Measurements from ENCODE around the gene HOXB2.
A peak's percentile ranks its signal among the peaks of the same experiment; 100 is the strongest.

HOXB2 gene

GRCh38 chr17:48551596-48552465 is 6.9 kb upstream of the HOXB2 start:
- DNase-seq = no peak

- no peak for DNase-seq
Measured at GRCh38 chr17:48551214-48551555, 6.3 kb upstream of the HOXB2 start.

DNA sequence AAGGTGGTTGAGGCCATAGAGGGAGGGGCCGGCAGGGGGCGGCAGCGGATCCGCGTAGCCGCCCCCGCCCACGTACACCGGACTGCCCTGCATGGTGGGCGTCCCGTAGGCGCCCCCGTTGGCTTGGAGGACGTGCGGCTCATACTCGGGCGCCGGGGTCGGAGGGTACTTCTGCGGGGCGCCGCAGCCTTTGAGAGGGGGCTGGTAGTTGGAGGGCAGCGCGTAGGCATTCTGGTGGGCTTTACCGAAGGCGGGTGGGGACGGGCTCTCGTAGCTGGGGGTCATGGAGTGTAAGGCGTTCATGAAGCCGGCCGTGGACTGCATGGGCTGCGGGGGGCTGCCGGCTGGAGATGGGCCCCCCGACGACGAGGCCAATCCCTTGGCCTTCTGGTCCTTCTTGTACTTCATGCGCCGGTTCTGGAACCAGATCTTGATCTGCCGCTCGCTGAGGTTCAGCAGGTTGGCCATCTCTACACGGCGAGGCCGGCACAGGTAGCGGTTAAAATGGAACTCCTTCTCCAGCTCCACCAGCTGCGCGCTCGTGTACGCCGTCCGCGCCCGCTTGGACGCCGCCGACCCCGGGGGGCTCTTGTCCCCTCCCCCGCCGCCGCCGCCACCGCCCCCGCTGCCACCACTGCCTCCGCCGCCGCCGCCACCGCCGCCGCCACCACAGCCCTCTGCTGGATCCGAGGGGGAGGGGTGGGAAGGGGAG is 5.7 kb upstream of the HOXB2 start:
- DNase-seq = no peak

DNA sequence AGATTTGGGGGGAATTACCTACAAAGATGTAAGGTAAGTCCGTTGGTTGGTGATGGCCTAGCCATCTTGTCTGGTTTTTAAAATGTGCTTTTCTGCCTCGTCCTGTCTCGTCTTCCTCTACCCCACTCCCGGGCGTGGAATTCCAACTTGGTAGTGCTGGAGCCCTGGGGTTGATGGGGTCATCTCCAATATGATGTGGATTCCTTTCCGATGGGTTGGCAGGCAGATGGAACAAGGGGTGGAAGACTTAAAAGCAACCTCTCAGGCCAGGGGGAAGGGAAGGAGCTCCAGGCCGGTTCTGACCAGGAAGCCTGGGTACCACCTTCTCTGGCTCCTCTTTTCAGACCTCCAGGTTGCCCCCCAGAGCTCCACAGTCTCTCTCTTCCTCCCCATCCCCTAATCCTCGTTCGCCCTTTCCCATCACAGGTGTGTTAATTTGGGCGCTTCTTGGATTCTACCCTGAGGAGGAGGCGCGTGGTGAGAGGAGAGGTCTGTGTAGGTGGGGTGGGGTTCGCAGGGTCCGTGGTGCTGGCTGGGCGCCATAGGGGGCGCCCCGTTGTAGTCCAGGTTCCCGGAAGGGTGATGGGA is 5.1 kb upstream of the HOXB2 start:
- DNase-seq = no peak

GRCh38 chr17:48549281-48549630 is 4.3 kb upstream of the HOXB2 start:
- no peak for DNase-seq

DNA sequence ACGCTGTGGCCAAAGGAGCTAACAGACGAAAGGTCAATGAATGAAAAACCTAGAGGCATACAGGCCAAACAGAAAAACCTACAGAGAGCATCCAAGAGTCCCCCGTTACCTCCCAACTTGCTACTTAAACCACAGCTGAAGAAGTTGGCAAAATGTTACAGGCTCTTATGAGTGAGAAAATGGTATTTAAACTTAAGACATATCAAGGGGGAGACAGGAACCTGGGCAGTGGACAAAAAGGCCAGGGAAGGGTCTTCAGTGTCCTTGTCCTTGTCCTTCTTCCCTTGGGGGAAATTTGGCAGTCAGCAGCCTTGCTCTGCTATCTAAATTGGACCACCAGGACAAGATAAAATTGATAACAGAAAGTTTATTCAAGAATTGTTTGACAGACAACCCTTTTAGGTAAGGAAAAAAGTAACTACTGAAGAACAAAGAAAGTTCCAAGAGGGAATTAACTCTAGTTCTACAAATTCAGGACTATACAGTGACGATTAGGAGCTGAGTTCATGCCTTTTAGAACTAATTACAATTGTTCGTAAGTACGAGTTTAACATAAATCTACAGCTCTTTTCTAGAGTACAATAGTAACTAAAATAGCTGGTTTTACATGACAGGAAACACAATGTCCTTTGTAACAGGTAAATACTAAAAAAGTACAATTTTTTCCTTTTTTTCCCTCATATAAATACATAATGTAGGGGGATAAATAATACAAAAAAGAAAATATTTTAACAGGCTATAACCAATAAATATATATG is 3.8 kb upstream of the HOXB2 start:
- DNase-seq = no peak

- no peak for DNase-seq
Measured at GRCh38 chr17:48547808-48548522, 3.1 kb upstream of the HOXB2 start.

DNA sequence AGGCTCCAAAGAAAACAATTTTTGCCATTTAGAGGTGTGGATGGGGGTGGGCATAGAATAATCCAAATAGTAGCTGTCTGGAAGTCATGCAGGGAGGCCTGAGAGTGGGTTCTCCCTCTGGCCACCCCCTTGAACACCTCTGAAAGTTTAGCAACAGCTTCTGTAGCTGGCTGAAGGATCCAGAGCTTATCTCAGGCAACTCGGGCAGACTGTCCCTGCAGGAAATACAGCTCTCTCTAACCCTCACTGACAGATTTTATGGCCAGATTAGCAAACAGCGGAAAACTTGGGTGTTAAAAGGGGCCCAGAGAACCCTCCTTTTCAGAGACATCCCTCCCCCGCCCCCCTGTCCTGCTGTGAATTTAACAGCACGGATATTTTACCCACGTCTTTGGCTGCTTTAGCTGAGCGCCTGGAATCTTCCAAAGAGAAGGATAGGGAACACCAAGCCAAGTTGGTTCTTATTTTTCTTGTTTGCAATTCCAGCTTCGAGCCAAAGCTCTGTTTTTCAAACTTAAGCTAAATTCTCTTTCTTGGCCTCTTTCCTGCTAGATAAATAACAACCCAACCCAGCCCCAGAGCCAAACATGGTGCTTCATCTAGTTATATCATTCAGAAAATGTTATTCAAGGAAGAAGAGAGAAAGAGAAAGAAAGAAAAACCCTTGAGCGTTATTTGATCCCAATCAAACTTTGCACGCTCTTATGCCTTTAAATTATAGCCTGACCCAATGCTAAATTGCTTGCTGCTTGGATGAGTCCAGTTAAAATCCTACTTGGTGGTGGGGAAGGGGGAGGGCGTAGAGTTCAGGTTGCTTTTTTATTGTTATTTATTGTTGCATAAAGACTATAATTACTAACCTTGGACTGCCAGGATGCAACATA is 2.3 kb upstream of the HOXB2 start:
- DNase-seq = no peak

- no peak for DNase-seq
Measured at GRCh38 chr17:48546137-48546923, 1.4 kb upstream of the HOXB2 start.

GRCh38 chr17:48545539-48545938 is 630 bp upstream of the HOXB2 start:
- no peak for DNase-seq

- DNase-seq = no peak
Measured at GRCh38 chr17:48544349-48545021, 424 bp downstream of the HOXB2 start.

DNA sequence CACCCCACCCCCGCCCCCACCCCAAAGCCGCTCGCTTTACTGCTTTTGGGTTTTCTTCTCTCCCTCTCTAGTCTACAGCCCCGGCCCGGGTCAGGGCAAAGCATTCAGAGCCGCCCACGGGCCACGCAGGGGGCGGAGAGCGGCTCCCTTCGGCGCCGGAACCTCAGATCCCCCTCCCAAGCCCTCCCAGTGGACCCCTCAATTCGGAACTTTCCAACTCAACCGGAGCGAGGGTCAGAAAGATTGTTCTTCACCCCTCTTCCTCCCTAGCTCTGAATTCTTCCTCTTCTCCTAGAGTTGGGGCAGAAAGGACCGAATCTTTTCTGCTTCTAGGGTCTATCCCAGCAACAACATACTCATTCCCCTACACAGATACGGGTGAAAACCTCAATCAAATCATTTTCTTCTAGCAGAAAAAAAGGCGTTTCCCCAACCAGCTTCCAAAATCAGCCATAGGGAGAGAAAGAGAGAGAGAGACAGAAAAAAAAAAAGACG is 1.0 kb downstream of the HOXB2 start:
- no peak for DNase-seq

GRCh38 chr17:48543107-48543853 is 1.6 kb downstream of the HOXB2 start:
- DNase-seq = peak; percentile 11

- no peak for DNase-seq
Measured at GRCh38 chr17:48542698-48543106, 2.2 kb downstream of the HOXB2 start.

DNA sequence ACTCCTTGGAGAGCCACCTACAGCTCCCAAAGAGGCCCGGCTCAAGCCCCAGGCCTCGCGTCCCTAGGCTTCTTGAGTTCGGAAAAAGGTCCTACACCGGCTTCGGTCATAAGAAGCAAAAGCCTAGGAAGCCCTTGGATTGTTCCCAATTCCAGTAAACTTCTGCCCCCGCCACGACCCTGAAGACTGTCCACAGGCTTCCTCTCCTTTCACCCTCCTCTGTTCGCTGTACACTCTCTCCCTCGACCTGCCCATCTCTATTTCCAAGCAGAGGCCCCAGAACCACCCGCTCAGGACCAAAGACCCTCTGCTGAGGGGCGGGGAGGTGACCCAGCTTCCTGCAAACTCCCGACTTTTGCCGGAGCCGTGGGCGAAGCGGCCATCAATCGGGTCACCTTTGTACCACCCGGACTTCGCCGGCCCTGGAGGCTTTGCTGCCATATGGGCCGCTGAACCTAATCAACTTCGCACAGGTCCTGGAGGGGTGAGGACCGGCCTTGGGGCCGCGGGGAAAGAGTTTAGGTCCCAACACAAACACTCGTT is 2.7 kb downstream of the HOXB2 start:
- no peak for DNase-seq

DNA sequence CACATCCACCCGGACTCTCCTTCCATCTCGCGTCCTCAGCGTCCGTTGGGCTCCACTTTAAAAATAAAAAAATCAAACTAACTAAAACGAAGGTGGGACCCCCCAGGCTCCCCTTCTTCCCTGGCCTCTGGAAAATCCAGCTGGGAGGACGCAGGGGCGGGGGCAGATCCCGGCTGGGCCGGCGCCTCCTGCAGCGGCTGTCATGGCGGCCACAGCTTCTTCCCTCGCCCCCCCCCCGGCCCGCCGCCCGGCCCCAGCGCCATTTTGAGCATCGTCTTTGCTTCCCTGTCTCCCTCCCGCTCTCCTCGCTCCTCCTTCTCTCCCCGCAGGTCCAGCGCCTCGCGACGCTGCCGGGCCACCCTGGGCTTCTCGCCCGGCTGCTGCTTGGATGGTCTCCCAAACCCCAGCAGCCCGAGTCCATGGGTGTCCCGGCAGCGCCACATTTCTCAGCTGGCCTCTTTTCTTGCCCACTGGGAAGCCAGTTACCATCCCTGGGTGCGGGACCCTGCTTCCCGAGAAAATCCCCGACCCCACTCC is 3.3 kb downstream of the HOXB2 start:
- DNase-seq = no peak

- DNase-seq = no peak
Measured at GRCh38 chr17:48541036-48541576, 3.8 kb downstream of the HOXB2 start.

DNA sequence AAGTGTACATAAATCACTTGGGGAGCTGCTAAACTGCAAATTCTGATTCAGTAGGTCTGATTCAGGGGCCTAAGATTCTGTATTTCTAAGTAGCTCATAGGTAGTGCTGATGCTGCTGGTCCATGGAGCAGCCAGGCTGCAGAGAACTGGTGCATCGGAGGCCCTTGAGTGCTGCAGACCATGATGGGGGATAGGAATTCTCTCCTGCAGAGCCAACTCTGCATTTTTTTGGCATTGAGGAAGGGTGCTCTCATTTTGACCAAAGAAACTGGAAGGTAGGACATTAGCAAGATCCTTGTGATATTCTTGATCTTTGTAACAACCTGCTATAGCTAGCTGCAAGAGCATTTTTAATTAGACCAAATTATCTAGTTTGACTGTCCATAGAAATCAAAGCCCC is 4.7 kb downstream of the HOXB2 start:
- no peak for DNase-seq

Measured in NCI-H1694 (cell line).